Measurements from ENCODE around the gene RPS19BP1.
"Not testable (repeated sequence)": the region's sequence is repeated elsewhere in the genome, so short reads cannot be mapped to it uniquely, and the experiment has no call there.

The RPS19BP1 gene

DNA sequence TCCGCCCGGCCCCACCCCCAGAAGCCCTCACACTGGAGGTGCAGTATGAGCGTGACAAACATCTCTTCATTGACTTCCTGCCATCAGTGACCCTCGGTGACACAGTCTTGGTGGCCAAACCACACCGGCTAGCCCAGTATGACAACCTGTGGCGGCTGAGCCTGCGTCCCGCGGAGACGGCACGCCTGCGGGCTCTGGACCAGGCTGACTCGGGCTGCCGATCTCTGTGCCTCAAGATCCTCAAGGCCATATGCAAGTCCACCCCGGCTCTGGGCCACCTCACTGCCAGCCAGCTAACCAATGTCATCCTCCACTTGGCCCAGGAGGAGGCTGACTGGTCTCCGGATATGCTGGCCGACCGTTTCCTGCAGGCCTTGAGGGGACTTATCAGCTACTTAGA lies 18.8 kb downstream of the RPS19BP1 start:
- Histone ChIP-seq H3K4me1 (ENCODE audit: control insufficient read depth in 2 of 2, insufficient read depth in 2 of 2, low read length in 2 of 2) (peaks cover 2 to 6% of the 10 kb centered on the region in 2 donors), H3K27me3 (ENCODE audit: control insufficient read depth in 2 of 2, insufficient read depth in 2 of 2, low read length in 2 of 2) (no peaks in the 10 kb centered on the region), H3K27ac (ENCODE audit: low read depth in 2 of 2, low read length in 2 of 2) (no peak overlapping the region), H3K4me3 (ENCODE audit: low read length in 2 of 2) (no peak overlapping the region), H3K36me3 (ENCODE audit: control insufficient read depth in 2 of 2, insufficient read depth in 2 of 2, low read length in 2 of 2) (peaks cover 59 to 67% of the 10 kb centered on the region in 2 donors), H3K9me3 (ENCODE audit: control insufficient read depth in 2 of 2, low read length in 2 of 2) (no peaks in the 10 kb centered on the region), H3K9ac (ENCODE audit: low read depth in 1 of 2, low read length in 2 of 2) (no peak overlapping the region)

DNA sequence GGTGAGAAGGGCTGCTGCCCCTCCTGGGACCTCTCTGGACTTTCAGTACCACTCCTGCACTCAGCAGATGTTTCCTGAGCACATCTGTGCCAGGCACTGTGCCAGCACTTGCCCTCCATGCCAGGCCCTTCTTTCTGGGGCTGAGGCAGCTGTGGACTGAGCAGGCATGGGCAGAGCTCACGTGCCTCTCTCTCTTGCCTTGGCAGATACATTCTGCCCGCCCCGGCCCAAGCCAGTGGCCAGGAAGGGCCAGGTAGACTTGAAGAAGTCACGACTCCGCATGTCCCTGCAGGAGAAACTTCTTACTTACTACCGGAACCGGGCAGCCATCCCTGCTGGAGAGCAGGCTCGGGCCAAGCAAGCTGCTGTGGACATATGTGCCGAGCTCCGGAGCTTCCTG lies 20.5 kb downstream of the RPS19BP1 start:
- no peaks in the 10 kb centered on the region for H3K27me3 ChIP-seq (ENCODE audit: control insufficient read depth in 2 of 2, insufficient read depth in 2 of 2, low read length in 2 of 2)
- no peaks in the 10 kb centered on the region for H3K9me3 ChIP-seq (ENCODE audit: control insufficient read depth in 2 of 2, low read length in 2 of 2)
- H3K4me1 ChIP-seq (ENCODE audit: control insufficient read depth in 2 of 2, insufficient read depth in 2 of 2, low read length in 2 of 2), result no peaks in the 10 kb centered on the region
- peaks cover 64 to 80% of the 10 kb centered on the region in 2 donors for H3K36me3 ChIP-seq (ENCODE audit: control insufficient read depth in 2 of 2, insufficient read depth in 2 of 2, low read length in 2 of 2)
- no peak overlapping the region for H3K4me3 ChIP-seq (ENCODE audit: low read length in 2 of 2)
- H3K27ac ChIP-seq (ENCODE audit: low read depth in 2 of 2, low read length in 2 of 2), result no peak overlapping the region
- H3K9ac ChIP-seq (ENCODE audit: low read depth in 1 of 2, low read length in 2 of 2), result no peak overlapping the region

DNA sequence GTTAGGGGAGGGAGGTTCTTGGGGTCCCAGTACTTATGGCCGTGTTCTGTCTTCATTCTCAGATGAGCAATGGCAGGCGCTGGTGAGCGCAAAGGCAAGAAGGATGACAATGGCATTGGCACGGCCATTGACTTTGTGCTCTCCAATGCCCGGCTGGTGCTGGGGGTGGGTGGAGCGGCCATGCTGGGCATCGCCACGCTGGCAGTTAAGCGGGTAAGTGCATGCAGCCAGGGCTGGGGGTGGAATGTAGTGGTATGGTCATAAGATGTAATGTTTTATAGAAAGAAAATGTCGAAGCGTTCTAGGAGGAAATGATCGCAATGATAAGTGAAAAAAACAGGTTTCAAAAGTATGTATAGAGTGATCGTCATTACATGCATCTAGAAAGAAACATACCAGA lies 21.3 kb downstream of the RPS19BP1 start:
- no peaks in the 10 kb centered on the region for H3K9me3 ChIP-seq (ENCODE audit: control insufficient read depth in 2 of 2, low read length in 2 of 2)
- no peak overlapping the region for H3K27ac ChIP-seq (ENCODE audit: low read depth in 2 of 2, low read length in 2 of 2)
- H3K9ac ChIP-seq (ENCODE audit: low read depth in 1 of 2, low read length in 2 of 2), result no peak overlapping the region
- H3K27me3 ChIP-seq (ENCODE audit: control insufficient read depth in 2 of 2, insufficient read depth in 2 of 2, low read length in 2 of 2), result no peaks in the 10 kb centered on the region
- H3K4me3 ChIP-seq (ENCODE audit: low read length in 2 of 2), result no peak overlapping the region
- no peaks in the 10 kb centered on the region for H3K4me1 ChIP-seq (ENCODE audit: control insufficient read depth in 2 of 2, insufficient read depth in 2 of 2, low read length in 2 of 2)
- peaks cover 72 to 87% of the 10 kb centered on the region in 2 donors for H3K36me3 ChIP-seq (ENCODE audit: control insufficient read depth in 2 of 2, insufficient read depth in 2 of 2, low read length in 2 of 2)

DNA sequence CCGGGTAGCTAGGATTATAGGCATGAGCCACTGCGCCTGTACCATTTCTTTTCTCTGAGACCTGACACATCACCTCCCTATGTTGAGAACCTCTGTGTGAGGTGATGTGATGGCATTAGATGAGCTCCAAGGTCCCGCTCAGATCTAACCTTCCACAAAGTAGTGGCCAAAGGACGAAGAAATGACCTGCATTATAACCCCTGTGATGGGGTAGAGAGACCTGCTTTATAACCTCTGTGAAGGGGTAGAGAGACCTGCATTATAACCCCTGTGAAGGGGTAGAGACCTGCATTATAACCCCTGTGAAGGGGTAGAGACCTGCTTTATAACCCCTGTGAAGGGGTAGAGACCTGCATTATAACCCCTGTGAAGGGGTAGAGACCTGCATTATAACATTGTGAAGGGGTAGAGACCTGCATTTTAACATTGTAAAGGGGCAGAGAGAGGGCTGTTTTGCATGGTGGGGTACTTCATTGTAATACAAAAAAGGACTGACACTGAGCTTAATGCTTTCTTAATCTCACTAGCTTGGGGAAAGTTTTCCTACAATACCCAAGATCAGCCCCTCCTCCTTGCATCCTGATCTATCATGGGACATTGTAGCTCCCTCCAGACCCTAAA lies 21.9 kb downstream of the RPS19BP1 start:
- no peak overlapping the region for H3K27ac ChIP-seq (ENCODE audit: low read depth in 2 of 2, low read length in 2 of 2)
- peaks cover 73 to 88% of the 10 kb centered on the region in 2 donors for H3K36me3 ChIP-seq (ENCODE audit: control insufficient read depth in 2 of 2, insufficient read depth in 2 of 2, low read length in 2 of 2)
- H3K9ac ChIP-seq (ENCODE audit: low read depth in 1 of 2, low read length in 2 of 2), result no peak overlapping the region
- H3K4me3 ChIP-seq (ENCODE audit: low read length in 2 of 2), result no peak overlapping the region
- H3K27me3 ChIP-seq (ENCODE audit: control insufficient read depth in 2 of 2, insufficient read depth in 2 of 2, low read length in 2 of 2), result no peaks in the 10 kb centered on the region
- H3K9me3 ChIP-seq (ENCODE audit: control insufficient read depth in 2 of 2, low read length in 2 of 2), result no peaks in the 10 kb centered on the region
- H3K4me1 ChIP-seq (ENCODE audit: control insufficient read depth in 2 of 2, insufficient read depth in 2 of 2, low read length in 2 of 2), result no peaks in the 10 kb centered on the region

DNA sequence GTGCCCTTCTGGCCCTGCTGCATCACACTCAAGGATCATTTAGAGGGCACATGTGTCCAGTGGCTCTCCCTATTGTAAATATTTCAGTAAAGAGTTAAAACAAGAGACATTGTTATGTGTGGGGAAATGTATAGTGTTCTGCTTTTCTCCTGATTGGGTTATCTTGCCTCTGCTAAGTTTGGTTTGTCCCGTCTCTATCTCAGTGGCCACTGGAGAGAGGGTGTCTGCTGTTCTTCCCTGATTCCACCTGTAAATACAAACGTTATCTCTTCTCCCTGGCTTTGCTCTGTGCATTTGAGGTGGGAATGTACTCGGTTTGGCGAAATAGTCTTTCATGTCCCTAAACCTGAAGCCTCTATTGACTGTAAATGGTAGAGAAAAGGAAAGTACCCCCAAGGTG lies 24.2 kb downstream of the RPS19BP1 start:
- Histone ChIP-seq H3K27ac (ENCODE audit: low read depth in 2 of 2, low read length in 2 of 2) (no peak overlapping the region), H3K27me3 (ENCODE audit: control insufficient read depth in 2 of 2, insufficient read depth in 2 of 2, low read length in 2 of 2) (no peaks in the 10 kb centered on the region), H3K9ac (ENCODE audit: low read depth in 1 of 2, low read length in 2 of 2) (no peak overlapping the region), H3K4me1 (ENCODE audit: control insufficient read depth in 2 of 2, insufficient read depth in 2 of 2, low read length in 2 of 2) (peaks cover 5% of the 10 kb centered on the region in 2 donors), H3K4me3 (ENCODE audit: low read length in 2 of 2) (no peak overlapping the region), H3K36me3 (ENCODE audit: control insufficient read depth in 2 of 2, insufficient read depth in 2 of 2, low read length in 2 of 2) (peaks cover 65 to 83% of the 10 kb centered on the region in 2 donors), H3K9me3 (ENCODE audit: control insufficient read depth in 2 of 2, low read length in 2 of 2) (no peaks in the 10 kb centered on the region)

DNA sequence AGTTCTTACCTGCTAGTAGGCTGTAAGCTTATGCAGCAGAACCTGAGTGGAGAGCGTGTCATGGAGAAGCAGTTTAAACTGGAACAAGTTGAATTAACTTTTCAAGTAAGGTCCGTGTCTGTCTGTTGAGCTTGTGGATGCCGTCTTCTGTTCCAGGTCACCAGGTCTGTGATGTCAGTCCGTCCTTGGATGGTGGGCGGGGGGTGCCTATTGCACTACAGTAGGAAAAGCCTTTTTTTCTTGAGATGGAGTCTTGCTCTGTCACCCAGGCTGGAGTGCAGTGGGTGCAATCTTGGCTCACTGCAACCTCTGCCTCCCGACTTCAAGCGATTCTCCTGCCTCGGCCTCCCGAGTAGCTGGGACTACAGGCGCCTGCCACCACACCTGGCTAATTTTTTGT lies 25.5 kb downstream of the RPS19BP1 start:
- H3K4me3 ChIP-seq (ENCODE audit: low read length in 2 of 2); H3K9ac ChIP-seq (ENCODE audit: low read depth in 1 of 2, low read length in 2 of 2); H3K27ac ChIP-seq (ENCODE audit: low read depth in 2 of 2, low read length in 2 of 2); H3K9me3 ChIP-seq (ENCODE audit: control insufficient read depth in 2 of 2, low read length in 2 of 2); H3K27me3 ChIP-seq (ENCODE audit: control insufficient read depth in 2 of 2, insufficient read depth in 2 of 2, low read length in 2 of 2): not testable (repeated sequence)
- H3K36me3 ChIP-seq (ENCODE audit: control insufficient read depth in 2 of 2, insufficient read depth in 2 of 2, low read length in 2 of 2), result peaks cover 56 to 70% of the 10 kb centered on the region in 2 donors
- H3K4me1 ChIP-seq (ENCODE audit: control insufficient read depth in 2 of 2, insufficient read depth in 2 of 2, low read length in 2 of 2), result peaks cover 10 to 11% of the 10 kb centered on the region in 2 donors

GRCh38 chr22:39504071-39504470 lies 28.5 kb downstream of the RPS19BP1 start:
- no peak overlapping the region for H3K27ac ChIP-seq (ENCODE audit: low read depth in 2 of 2, low read length in 2 of 2)
- peaks cover 16 to 18% of the 10 kb centered on the region in 2 donors for H3K4me1 ChIP-seq (ENCODE audit: control insufficient read depth in 2 of 2, insufficient read depth in 2 of 2, low read length in 2 of 2)
- H3K9ac ChIP-seq (ENCODE audit: low read depth in 1 of 2, low read length in 2 of 2), result no peak overlapping the region
- no peaks in the 10 kb centered on the region for H3K27me3 ChIP-seq (ENCODE audit: control insufficient read depth in 2 of 2, insufficient read depth in 2 of 2, low read length in 2 of 2)
- no peak overlapping the region for H3K4me3 ChIP-seq (ENCODE audit: low read length in 2 of 2)
- peaks cover 34 to 44% of the 10 kb centered on the region in 2 donors for H3K36me3 ChIP-seq (ENCODE audit: control insufficient read depth in 2 of 2, insufficient read depth in 2 of 2, low read length in 2 of 2)
- H3K9me3 ChIP-seq (ENCODE audit: control insufficient read depth in 2 of 2, low read length in 2 of 2), result no peaks in the 10 kb centered on the region

GRCh38 chr22:39503630-39504029 lies 28.9 kb downstream of the RPS19BP1 start:
- Histone ChIP-seq H3K27ac (ENCODE audit: low read depth in 2 of 2, low read length in 2 of 2) (no peak overlapping the region), H3K27me3 (ENCODE audit: control insufficient read depth in 2 of 2, insufficient read depth in 2 of 2, low read length in 2 of 2) (no peaks in the 10 kb centered on the region), H3K4me1 (ENCODE audit: control insufficient read depth in 2 of 2, insufficient read depth in 2 of 2, low read length in 2 of 2) (peaks cover 16 to 18% of the 10 kb centered on the region in 2 donors), H3K4me3 (ENCODE audit: low read length in 2 of 2) (peak overlapping the region; percentile 87 to 90), H3K9me3 (ENCODE audit: control insufficient read depth in 2 of 2, low read length in 2 of 2) (no peaks in the 10 kb centered on the region), H3K36me3 (ENCODE audit: control insufficient read depth in 2 of 2, insufficient read depth in 2 of 2, low read length in 2 of 2) (peaks cover 34 to 41% of the 10 kb centered on the region in 2 donors), H3K9ac (ENCODE audit: low read depth in 1 of 2, low read length in 2 of 2) (peak overlapping the region in 1 of 2 donors; percentile 77)

DNA sequence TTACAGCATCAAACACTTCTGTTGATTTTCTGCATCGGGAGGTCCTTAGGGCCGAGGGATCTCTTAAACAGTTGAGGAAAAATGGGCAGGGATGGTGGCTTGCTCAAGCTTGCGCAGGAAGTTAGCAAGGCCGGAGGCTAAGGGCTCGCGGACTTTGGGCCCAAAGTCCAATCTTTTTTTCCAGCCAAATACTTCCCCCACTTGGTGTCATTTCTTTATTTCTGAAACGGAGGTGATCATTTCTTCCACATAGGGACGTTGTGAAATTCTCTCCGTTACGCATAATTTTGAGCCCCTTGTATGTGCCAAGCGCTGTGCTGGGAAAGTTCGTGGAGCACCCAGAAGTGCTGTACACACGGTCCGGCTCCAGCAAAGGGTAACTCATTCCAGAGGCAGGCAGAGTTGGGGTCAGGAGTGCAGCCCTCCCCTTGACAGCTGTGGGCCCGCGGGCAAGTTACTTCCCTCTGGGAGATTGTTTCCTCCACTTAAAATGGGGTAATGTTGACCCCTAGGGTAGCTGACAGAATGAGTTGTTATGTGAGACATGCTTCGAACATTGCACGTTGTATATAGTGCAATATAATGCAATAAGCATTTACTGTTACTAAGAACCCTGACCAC lies 29.6 kb downstream of the RPS19BP1 start:
- peaks cover 16 to 18% of the 10 kb centered on the region in 2 donors for H3K4me1 ChIP-seq (ENCODE audit: control insufficient read depth in 2 of 2, insufficient read depth in 2 of 2, low read length in 2 of 2)

GRCh38 chr22:39502109-39502788 lies 30.3 kb downstream of the RPS19BP1 start, which contains the start of gene MIEF1:
TSS of gene MIEF1 (plus strand) at chr22:39502290. CDS start at chr22:39511295, 9,005 bp downstream.
- peak within 1 kb of the TSS; percentile 87 to 90 for H3K4me3 ChIP-seq (ENCODE audit: low read length in 2 of 2)
- H3K4me1 ChIP-seq (ENCODE audit: control insufficient read depth in 2 of 2, insufficient read depth in 2 of 2, low read length in 2 of 2), result peaks cover 16 to 18% of the 10 kb centered on the region in 2 donors
- H3K9ac ChIP-seq (ENCODE audit: low read depth in 1 of 2, low read length in 2 of 2), result peak within 1 kb of the TSS; percentile 77 to 80
- H3K27ac ChIP-seq (ENCODE audit: low read depth in 2 of 2, low read length in 2 of 2), result peak within 1 kb of the TSS; percentile 72 to 77
- H3K27me3 ChIP-seq (ENCODE audit: control insufficient read depth in 2 of 2, insufficient read depth in 2 of 2, low read length in 2 of 2), result no peaks in the 10 kb centered on the region
- H3K36me3 ChIP-seq (ENCODE audit: control insufficient read depth in 2 of 2, insufficient read depth in 2 of 2, low read length in 2 of 2), result peaks cover 29 to 30% of the 10 kb centered on the region in 2 donors
- H3K9me3 ChIP-seq (ENCODE audit: control insufficient read depth in 2 of 2, low read length in 2 of 2), result no peaks in the 10 kb centered on the region

More for the DNA sequence above, 29.6 kb downstream of the RPS19BP1 start:
- Histone ChIP-seq H3K4me3 (ENCODE audit: low read length in 2 of 2) (peak overlapping the region; percentile 87 to 90), H3K27ac (ENCODE audit: low read depth in 2 of 2, low read length in 2 of 2) (peak overlapping the region; percentile 67 to 77), H3K36me3 (ENCODE audit: control insufficient read depth in 2 of 2, insufficient read depth in 2 of 2, low read length in 2 of 2) (peaks cover 29 to 34% of the 10 kb centered on the region in 2 donors), H3K27me3 (ENCODE audit: control insufficient read depth in 2 of 2, insufficient read depth in 2 of 2, low read length in 2 of 2) (no peaks in the 10 kb centered on the region), H3K9me3 (ENCODE audit: control insufficient read depth in 2 of 2, low read length in 2 of 2) (no peaks in the 10 kb centered on the region), H3K9ac (ENCODE audit: low read depth in 1 of 2, low read length in 2 of 2) (peak overlapping the region; percentile 77 to 80)

Measured in mucosa of rectum (tissue), 2 donors.